Urothelium cell line (cell line): ENCODE data around the gene ATRX.
"Not testable (repeated sequence)": the region's sequence is repeated elsewhere in the genome, so short reads cannot be mapped to it uniquely, and the experiment has no call there.

Experiments
- DNase-seq: peaks from one replicate; pipeline ENCODE4 v3.0.0; 2011; ENCODE audit warnings: low spot score, mixed read lengths
- FAIRE-seq: peaks from 2 replicates; lab custom pipeline; 2011; peaks lifted over from hg19 to GRCh38; lab: Jason Lieb, UNC

ATRX gene

DNA sequence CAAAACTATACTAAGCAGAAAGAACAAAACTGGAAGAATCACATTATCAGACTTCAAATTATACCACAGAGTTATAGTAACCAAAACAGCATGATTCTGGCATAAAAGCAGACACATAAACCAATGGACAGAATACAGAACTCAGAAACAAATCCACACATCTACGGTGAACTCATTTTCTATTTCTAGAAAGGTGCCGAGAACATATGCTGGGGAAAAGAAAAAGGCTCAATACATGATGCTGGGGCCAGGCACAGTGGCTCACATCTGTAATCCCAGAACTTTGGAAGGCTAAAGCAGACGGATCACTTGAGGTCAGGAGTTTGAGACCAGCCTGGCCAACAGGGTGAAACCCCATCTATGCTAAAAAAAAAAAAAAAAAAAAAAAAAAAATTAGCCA lies 52.7 kb downstream of the ATRX start:
- FAIRE-seq = no peak
- DNase-seq = no peak

DNA sequence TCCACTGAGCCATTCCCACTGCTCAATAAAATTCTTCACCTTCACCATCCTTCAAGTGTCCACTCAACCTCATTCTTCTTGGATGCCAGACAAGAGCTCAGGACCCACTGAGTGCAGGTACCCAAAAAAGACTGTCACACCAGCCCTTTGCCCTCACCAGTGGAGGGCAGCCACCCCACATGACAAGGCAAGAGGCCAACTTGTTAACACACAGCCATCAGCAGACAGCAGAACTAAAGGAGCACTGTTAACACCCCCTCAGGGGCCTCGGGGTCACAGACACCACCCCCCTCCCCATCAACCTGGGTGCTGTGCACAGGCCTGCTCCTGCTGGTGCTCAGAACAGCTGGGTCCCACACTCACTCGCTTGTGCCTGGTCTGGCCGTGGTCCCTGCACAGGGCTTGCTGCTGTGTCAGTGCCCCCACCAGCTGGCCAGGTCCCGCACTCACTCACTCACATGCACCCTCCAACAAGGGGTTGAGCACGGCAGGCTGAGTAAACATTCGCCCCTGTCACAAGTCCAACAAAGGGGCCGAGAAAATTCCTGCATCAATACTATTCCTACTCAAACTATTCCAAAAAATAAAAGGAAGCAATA lies 54.1 kb downstream of the ATRX start:
- FAIRE-seq = no peak
- no peak for DNase-seq

DNA sequence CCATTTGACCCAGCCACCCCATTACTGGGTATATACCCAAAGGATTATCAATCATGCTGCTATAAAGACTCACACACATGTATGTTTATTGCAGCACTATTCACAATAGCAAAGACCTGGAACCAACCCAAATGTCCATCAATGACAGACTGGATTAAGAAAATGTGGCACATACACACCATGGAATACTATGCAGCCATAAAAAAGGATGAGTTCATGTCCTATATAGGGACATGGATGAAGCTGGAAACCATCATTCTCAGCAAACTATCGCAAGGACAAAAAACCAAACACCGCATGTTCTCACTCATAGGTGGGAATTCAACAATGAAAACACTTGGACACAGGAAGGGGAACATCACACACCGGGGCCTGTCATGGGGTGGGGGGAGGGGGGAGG lies 59.9 kb downstream of the ATRX start:
- DNase-seq, FAIRE-seq: not testable (repeated sequence)

DNA sequence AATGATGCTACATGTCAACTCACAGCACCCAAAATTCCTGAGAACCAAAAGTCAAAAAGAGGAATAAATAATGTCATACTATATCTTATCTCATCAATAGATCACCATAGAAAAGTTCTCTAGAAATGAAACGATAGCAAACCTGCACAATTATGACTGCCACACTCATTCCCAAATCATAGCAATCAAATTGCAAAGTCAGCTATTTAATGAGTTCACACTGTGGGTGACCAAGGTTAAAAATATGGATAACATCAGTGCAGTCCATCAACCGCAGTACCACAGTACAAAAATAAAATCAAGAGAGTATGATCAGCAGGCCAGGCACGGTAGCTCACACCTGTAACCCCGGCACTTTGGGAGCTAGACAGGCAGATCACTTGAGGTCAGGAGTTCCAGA lies 62.3 kb downstream of the ATRX start:
- DNase-seq = no peak
- no peak for FAIRE-seq

DNA sequence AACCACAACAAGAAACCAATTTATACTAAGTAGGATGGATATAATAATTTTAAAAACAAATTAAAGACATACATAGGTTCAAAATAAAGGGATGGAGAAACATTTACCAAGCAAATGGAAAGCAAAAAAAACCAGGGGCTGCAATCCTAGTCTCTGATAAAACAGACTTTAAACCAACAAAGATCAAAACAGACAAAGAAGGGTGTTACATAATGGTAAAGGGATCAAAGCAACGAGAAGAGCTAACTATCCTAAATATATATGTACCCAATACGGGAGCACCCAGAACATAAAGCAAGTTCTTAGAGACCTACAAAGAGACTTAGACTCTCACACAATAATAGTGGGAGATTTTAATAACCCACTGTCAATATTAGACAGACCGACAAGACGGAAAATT lies 66.6 kb downstream of the ATRX start:
- no peak for DNase-seq

DNA sequence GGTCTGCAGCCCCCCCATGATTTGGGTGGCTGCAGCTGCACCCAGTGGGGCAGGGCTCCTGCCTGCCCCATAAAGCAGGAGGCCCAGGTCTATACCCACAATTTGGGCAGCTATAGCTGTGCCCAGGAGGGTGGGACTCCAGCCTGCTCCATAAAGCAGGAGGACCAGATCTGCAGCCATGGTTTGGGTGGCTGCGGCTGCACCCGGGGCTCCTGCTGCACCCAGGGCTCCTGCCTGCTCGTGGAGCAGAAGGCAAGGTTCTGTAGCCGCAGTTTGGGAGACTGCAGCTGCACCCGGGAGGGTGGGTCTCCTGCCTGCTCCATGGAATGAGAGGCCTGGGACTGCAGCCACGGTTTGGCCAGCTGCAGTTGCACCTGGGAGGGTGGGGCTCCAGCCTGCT lies 81.1 kb downstream of the ATRX start:
- no peak for FAIRE-seq
- no peak for DNase-seq

More for the DNA sequence above, 66.6 kb downstream of the ATRX start:
- FAIRE-seq = no peak

DNA sequence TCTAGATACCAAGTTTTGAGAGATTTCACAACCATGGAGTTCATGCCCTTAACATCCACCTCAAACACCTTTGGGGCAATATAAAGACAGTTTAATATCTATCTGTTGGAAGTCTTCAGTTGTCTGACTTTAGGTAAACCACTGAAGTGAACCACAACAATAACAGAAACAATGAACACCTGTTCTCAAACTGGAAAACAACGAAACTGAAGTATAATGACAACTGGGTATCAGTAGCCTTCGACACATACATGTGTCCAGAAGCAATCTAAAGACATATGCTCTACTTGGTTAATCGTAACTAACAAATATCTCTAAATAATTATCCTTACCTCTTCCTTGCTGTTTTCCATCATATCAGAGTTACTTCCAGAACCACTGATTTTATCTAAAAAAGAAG lies 87.8 kb downstream of the ATRX start:
- DNase-seq (no peak), FAIRE-seq (no peak)

DNA sequence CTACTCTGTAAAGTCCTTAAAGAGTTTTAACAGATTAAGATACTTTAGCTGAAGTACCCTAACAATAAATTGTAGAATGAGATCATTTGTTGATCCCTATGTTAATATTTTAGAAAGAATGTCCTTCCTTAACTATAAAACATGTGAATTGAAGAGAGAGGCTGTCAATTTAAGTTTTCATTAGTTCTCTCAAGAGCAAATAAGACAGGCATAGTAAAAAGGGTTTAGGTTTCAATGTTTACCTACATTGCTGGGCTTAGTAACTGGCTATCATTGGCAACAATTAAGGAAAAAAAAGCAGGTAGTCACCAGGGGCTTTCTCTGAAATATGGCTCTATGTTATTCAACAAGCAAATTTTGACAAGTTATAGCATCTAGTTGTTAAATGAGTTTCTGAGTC lies 91.5 kb downstream of the ATRX start:
- DNase-seq (no peak), FAIRE-seq (no peak)

DNA sequence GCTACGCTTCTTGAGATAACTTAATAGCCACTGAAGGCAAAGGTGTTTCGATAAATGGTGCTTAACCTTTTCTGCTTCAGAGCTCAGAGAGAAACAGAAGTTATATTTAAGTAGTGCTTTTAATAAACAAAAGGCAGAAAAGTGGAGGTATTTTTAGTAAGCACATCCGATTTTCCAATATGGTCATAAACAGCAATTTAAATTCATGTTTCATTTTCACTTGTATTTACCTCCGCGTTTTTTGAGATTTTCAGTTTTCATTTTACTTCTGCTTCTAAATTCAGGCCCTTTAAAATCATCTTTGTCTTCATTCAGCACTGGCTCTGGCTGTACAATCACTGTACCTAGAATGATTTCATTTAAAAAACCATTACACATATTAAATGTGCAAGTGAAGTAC lies 92.4 kb downstream of the ATRX start:
- FAIRE-seq (no peak), DNase-seq (no peak)

DNA sequence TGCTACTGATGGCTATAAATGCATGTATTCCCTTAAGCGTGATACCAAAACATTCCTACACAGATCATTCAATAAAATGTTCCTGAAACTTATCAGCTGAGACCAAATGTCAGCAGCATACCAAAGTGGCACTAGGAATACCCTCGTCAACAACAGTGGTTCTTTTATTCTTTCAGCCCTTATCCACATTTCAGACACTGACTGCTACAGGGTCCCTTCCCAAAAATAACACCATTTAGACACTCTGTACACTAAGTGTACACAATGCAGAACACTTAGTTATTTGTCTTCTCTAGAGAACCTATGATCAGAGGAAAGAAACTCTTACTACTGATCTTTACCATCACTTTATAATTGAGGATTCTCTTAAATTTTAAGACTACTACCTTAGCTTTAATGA lies 94.1 kb downstream of the ATRX start:
- DNase-seq (no peak), FAIRE-seq (no peak)

DNA sequence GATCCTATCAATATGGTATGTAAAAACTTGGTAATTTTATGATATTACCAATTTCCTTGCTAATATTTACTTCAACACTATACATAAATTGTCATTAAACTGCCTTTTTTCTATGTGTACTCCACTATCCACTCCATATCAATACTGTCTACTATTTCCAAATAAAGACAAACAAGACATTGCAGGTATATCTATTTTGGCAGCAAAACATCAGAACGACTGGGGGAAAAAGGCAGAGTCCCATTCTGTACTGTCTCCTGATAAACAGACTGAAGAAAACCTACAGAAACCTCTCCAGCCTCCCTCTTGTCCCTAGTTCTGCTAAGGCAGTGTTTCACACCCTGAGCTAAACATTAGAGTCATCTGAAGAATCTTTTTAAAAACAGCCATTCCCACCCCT lies 96.6 kb downstream of the ATRX start:
- DNase-seq (no peak), FAIRE-seq (no peak)

DNA sequence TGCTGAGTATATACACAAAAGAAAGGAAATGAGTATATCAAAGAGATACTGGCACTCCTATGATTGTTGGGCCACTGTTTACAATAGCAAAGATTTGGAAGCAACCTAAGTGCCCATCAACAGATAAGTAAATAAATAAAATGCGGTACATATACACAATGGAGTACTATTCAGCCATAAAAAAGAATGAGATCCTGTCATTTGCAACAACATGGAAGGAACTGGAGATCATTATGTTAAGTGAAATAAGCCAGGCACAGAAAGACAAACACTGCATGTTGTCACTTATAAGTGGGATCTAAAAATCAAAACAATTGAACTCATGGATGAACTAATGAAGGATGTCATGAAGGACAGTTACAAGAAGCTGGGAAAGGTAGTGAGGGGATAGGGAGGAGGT lies 100.3 kb downstream of the ATRX start:
- not testable (repeated sequence) for DNase-seq, FAIRE-seq

DNA sequence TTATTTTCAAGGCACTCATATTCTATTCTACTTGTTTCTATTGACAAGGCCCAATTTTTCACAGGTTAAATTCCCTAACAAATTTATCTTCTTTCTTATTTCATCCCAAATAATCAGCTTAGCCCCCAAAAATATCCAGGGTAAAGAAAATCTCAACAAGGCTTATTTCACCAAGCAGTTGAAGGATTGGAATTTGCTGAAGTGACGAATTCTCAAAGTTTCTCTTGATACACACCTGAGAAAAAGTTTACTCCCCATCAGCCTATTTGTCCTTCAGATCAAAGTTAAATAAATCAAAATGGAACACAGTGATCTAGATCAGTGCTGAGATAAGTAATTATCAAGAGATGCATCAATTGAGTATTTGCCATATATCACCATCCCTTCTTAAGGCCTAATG lies 106.9 kb downstream of the ATRX start:
- no peak for FAIRE-seq
- DNase-seq = no peak

DNA sequence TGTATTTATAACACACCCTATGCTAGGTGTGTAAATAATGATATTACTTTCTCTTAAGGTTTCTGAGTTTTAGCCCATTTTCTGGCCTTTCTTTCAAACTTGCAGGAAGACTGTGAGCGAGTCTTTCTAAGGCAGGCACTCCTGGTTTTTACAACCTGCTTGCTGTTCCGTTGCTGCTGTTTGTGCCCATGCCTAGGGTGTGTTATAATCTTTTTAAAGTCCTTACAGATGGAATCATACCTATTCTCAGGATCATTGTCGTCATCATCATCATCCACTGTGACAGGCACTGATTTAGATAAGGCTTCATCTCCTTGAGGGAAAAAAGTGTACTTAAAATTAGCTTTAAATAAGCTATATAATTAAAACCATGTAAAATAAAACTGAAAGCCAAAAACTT lies 110.0 kb downstream of the ATRX start:
- FAIRE-seq (no peak), DNase-seq (no peak)

DNA sequence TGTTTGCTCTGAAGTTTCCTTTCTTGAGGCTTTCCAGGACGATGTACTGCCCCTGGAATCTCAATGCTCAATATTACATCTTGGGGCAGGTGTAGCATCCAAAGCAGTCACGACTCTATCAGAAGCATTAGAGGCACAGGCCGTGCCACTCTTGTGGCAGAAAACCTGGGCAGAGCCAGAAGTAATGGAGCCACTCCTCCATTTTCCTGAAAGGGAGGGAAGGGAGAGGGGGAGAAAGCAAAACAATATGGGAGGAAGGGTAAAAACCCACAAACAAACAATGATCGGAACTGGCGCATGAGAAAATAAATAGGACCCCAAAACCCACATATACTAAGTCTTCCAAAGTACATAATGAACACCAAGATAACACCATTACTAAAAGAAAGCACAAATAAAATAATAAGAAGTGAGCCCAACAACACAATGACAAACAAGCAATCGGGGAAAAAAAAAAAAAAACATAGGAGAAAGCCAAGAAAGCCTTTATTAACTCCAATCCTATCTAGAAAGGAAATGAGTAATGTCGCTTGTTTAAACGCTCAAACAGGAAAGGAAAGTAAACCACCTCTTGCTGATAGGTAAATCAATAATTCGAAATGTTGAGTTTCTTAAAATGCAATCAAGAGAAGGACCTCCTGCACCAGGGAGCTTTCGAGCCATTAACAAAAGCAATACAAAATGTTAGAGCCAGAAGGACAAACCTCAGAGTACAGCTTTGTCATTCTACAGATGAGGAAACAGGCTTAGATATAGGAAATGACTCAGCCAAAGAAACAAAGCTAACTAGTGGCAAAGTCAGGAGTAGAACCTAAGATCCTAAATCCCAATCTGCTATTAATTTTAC lies 117.4 kb downstream of the ATRX start:
- no peak for FAIRE-seq
- DNase-seq = no peak

DNA sequence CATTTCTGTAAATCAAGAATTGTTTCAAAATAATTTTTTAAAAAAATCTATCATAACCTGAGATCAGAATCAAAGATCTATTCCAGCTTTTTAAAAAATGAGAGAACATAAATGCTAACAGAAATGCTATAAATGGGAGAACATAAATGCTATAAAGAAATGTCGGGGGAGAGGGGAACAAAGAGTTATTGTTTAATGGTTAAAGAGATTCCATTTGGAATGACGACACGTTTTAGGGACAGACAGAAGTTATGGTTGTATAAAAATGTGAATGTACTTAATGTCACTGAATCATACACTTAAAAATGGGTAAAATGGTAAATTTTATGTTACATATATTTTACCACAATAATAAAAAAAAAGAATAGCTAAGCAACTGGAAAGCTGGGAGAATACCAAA lies 127.1 kb downstream of the ATRX start:
- FAIRE-seq = no peak

DNA sequence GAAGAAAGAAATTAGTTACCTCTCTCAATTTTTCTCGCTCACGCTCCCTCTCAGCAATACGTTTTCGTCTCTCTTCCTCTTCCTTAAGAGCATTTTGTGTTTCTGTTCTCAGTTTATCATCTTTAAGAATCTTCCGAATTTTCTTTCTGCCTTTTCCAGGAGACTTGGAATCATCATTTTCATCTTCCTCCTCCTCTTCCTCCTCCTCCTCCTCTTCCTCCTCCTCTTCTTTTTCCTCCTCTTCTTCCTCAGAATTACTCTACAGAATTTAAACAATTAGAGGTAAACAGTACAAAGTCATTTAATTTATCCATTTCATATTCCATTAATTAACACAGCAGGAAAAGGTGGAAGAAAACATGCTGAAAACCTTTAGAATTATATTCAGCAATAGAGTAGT lies 133.9 kb downstream of the ATRX start:
- FAIRE-seq = no peak
- DNase-seq = no peak

More for the DNA sequence above, 127.1 kb downstream of the ATRX start:
- DNase-seq = no peak

DNA sequence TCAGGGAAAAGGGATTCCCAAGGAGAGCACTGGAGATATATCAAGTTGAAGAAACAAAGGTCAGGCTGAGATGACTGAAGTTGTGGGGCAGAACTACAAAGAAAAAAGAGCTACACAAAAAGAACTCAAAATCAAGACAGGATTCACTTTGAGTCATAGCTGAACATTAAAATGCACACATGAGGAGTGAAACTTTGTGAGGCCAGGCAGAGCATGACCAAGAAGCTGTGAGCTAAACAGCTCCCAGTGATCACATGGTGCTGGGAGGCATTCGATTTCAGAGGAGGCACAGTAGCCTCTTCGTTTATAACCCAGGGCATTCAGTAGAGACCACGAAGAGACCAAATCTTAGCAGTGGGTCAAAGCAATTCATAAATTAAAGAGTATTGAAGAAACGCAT lies 145.3 kb downstream of the ATRX start:
- no peak for DNase-seq
- FAIRE-seq = no peak

DNA sequence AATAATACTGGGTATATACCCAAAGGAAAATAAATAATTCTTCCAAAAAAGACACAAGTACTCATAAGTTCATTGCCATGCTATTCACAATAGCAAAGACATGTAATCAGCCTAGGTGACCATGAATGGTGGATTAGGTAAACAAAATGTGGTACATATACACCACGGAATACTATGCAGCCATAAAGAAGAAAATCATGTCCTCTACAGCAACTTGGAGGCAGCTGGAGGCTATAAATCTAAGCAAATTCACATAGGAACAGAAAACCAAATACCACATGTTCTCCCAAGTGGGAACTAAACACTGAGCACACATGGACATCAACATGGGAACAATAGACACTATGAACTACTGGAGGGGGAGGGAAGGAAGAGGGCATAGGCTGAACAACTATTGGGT lies 146.2 kb downstream of the ATRX start:
- no peak for DNase-seq
- no peak for FAIRE-seq

DNA sequence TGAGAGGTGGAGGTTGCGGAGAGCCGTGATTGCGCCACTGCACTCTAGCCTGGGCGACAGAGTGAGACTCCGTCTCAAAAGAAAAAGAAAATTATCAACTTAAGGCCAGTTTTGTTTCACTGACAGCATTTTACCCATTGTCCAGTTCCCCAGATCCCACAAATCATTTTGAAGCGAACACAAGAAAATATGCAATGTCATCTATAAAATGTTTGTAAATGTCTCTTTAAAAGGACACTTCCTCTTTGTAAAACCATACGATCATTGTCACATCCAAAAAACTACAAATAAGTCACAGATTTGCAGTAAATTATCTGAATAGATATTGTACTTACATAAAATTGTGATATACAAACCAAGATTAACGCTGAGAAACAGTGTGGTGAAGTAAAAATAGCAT lies 147.6 kb downstream of the ATRX start:
- DNase-seq (no peak), FAIRE-seq (no peak)

DNA sequence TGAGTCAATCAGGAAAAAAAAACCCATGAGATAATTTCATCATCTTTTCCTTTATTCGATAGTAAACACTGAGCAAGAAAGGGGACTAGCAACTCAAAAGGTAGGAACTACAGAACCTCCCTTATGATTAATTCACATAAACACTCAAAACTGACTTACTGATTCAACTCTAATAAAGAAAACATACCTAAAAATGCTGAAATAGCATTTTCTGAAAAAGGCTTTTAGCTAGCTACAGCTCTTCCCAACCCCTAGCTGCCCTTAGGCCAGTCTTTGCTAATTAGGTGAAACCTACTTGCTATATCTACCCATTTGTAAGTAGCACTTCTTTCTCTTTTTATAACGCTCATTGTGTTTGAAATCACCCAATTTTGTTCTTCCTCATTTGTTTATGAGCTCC lies 150.6 kb downstream of the ATRX start:
- DNase-seq (no peak), FAIRE-seq (no peak)

DNA sequence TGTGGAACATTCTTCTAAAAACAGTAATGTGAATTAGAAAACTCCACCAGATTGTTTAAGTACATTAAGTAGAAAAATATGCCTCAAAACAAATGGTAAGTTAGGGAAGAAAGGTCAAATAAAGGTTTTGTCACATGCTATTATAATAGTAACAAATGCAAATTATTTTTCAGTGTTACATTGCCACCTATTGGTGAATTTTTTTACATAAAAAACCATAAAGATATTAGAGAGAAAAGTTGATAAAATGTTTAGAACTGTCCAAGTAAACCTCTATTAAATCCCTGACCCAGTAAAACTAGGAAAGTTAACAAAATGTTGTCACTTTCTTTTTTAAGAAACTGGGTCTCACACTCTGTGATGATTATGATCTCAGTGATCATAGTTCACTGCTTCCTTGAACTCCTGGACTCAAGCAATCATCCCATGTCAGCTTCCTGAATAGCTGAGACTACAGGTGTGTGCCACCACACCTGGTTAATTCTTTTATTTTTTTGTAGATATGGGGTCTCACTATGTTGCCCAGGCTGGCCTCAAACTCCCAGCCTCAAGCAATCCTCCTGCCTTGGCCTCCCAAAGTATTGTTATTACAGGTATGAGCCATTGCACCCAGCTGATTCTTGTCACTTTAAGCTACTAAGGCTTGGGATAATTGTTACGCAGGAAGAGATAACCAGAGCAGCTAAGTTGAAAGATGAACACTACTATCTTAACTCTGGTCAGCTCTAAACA lies 157.6 kb downstream of the ATRX start:
- DNase-seq = no peak

More for the DNA sequence above, 157.6 kb downstream of the ATRX start:
- FAIRE-seq = no peak
